Brain pericyte (primary cell): ENCODE data around the gene BEND2.

Experiments
- DNase-seq: peaks from one replicate; pipeline ENCODE4 v3.0.0-alpha.2; 2012; ENCODE audit warnings: low read depth, low spot score

Gene BEND2

GRCh38 chrX:18136816-18137215, 83.9 kb downstream of the BEND2 start:
- DNase-seq: no peak

- no peak for DNase-seq
These were observed 87.1 kb downstream of the BEND2 start for GRCh38 chrX:18133605-18134004.

- no peak for DNase-seq
These were observed 91.0 kb downstream of the BEND2 start for GRCh38 chrX:18129690-18130089.

GRCh38 chrX:18126971-18127370, 93.7 kb downstream of the BEND2 start:
- DNase-seq: no peak

GRCh38 chrX:18119856-18120255, 100.8 kb downstream of the BEND2 start:
- DNase-seq: no peak
